ENCODE results near the gene RAB34.

- no peak for TF ChIP-seq POLR2AphosphoS5 (IDR thresholded peaks at IDR 0.05)
- TF ChIP-seq, protein P1, sequence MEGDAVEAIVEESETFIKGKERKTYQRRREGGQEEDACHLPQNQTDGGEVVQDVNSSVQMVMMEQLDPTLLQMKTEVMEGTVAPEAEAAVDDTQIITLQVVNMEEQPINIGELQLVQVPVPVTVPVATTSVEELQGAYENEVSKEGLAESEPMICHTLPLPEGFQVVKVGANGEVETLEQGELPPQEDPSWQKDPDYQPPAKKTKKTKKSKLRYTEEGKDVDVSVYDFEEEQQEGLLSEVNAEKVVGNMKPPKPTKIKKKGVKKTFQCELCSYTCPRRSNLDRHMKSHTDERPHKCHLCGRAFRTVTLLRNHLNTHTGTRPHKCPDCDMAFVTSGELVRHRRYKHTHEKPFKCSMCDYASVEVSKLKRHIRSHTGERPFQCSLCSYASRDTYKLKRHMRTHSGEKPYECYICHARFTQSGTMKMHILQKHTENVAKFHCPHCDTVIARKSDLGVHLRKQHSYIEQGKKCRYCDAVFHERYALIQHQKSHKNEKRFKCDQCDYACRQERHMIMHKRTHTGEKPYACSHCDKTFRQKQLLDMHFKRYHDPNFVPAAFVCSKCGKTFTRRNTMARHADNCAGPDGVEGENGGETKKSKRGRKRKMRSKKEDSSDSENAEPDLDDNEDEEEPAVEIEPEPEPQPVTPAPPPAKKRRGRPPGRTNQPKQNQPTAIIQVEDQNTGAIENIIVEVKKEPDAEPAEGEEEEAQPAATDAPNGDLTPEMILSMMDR (IDR thresholded peaks at IDR 0.05) = no peak
Observed at GRCh38 chr17:28760601-28761562, 43.2 kb upstream of the RAB34 start.

All from sigmoid colon (tissue), 4 donors.